Lower lobe of right lung (tissue), 2 donors: ENCODE results near the gene INPP4A. TPM values are rescaled to one million over a fixed set of nuclear protein-coding genes. Genes with fewer than 3 reads are reported as not detected.

ENCODE experiments used
- ATAC-seq, 2 donors: fragments of 200-7000 bp; cut with Tn5 transposase; one replicate each; pipeline ENCODE4 v1.9.1; 2020 to 2022; ENCODE audit warnings: mild to moderate bottlenecking in 2 of 2, moderate library complexity in 2 of 2
- DNase-seq: peaks from one replicate; pipeline ENCODE4 v3.0.0-alpha.2; 2020
- H3K27ac ChIP-seq: fragments of 200-600 bp; one replicate; pipeline ENCODE4 v1.8.0; 2022
- H3K27me3 ChIP-seq: fragments of 200-600 bp; one replicate; pipeline ENCODE4 v1.8.0; 2022; ENCODE audit warnings: low read depth
- H3K36me3 ChIP-seq: fragments of 200-600 bp; one replicate; pipeline ENCODE4 v1.8.0; 2022; ENCODE audit warnings: mild to moderate bottlenecking
- H3K4me1 ChIP-seq: fragments of 200-600 bp; one replicate; pipeline ENCODE4 v1.8.0; 2022
- H3K4me3 ChIP-seq: fragments of 200-600 bp; one replicate; pipeline ENCODE4 v1.8.0; 2022; ENCODE audit warnings: mild to moderate bottlenecking
- H3K9me3 ChIP-seq: fragments of 200-600 bp; one replicate; pipeline ENCODE4 v1.8.0; 2022
- intact Hi-C: fragments of 100-400 bp; cut with DNase I; formaldehyde crosslinking; loops from one replicate; pipeline ENCODE4 v1.11.0; 2022
- total RNA-seq: library from RNA; stranded (reverse); fragmentation: NEBNext Ultra II Directional; extraction: Animal tissue kit (Norgen Biotek cat#: 25700); gene quantifications from one replicate; pipeline ENCODE4 v1.2.1, GENCODE V29; 2021
- TF ChIP-seq, protein P1 (sequence below): fragments of 200-600 bp; IDR thresholded peaks from one replicate; pipeline ENCODE4 v1.8.0; 2022; ENCODE audit warnings: antibody characterized with exemption, mild to moderate bottlenecking
- donor health status: DM: no; HTN: yes; CAD: no; lungs with severe emphysema.

INPP4A gene
- total RNA-seq, 1 donor from 2014 or later, result 35.6 TPM

DNA sequence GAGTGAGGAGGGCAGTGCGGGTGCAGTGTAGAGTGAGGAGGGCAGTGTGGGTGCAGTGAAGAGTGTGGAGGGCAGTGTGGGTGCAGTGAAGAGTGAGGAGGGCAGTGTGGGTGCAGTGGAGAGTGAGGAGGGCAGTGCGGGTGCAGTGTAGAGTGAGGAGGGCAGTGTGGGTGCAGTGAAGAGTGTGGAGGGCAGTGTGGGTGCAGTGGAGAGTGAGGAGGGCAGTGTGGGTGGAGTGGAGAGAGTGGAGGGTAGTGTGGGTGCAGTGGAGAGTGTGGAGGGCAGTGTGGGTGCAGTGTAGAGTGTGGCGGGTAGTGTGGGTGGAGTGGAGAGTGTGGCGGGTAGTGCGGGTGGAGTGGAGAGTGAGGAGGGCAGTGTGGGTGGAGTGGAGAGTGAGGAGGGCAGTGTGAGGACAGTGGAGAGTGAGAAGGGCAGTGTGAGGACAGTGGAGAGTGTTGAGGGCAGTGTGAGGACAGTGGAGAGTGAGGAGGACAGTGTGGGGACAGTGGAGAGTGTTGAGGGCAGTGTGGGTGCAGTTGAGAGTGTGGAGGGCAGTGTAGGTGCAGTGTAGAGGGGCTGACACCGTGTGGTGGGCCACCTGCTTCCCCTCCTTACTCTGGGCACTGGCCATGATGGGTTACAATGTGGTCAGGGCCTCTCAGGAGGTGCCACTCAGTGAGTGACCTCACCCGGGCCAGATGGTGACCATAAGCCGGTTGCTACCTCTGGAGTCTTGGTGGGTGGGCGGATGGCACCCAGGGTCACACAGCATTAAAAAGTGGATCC lies 28.5 kb downstream of the INPP4A start:
- peaks cover 59% of the 10 kb centered on the region for H3K4me1 ChIP-seq
- intact Hi-C loops, result no loop called here
- H3K4me3 ChIP-seq, result no peak overlapping the region
- no peak for DNase-seq
- no peak overlapping the region for H3K27ac ChIP-seq
- H3K36me3 ChIP-seq, result no peaks in the 10 kb centered on the region
- TF ChIP-seq, protein P1, sequence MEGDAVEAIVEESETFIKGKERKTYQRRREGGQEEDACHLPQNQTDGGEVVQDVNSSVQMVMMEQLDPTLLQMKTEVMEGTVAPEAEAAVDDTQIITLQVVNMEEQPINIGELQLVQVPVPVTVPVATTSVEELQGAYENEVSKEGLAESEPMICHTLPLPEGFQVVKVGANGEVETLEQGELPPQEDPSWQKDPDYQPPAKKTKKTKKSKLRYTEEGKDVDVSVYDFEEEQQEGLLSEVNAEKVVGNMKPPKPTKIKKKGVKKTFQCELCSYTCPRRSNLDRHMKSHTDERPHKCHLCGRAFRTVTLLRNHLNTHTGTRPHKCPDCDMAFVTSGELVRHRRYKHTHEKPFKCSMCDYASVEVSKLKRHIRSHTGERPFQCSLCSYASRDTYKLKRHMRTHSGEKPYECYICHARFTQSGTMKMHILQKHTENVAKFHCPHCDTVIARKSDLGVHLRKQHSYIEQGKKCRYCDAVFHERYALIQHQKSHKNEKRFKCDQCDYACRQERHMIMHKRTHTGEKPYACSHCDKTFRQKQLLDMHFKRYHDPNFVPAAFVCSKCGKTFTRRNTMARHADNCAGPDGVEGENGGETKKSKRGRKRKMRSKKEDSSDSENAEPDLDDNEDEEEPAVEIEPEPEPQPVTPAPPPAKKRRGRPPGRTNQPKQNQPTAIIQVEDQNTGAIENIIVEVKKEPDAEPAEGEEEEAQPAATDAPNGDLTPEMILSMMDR, result no peak
- peak in 1 of 2 donors; percentile 17 for ATAC-seq
- H3K9me3 ChIP-seq, result no peaks in the 10 kb centered on the region
- H3K27me3 ChIP-seq, result no peaks in the 10 kb centered on the region

DNA sequence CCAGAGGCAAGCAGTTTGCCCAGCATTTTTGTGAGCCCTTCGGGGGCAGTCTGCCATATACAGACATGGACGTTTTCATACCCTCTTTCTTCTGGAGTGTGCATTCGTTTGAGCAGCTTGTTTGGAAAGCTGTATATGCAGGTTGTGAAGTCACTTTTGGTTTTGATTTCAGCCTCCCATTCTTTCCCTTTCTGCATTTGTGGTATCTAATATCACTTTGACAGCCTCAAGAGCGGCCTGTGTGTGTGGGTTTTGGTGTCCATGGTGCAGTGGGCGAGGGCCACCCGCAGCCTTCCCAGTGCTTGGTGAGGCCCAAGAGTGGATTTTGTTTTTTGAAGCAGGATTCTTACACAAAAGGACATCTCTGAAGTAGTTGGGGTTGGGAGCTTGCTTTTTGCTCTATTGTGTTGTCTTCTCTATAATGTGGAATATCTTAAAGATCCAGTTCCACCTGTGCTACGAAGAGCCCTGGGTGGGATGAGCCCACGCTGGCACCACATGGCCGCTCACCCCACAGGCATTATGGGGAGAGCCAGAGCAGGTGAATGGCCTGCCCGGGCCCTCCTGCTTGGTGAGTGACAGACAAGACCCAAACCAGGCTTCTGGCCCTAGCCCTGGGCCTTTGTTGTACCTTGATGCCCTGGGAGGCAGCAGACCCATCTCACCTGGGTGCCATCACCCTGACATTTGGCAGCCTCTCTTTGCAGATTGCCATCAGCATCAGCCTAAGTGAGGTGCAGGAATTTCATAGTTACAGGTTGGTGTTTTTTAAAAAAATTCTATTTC lies 29.5 kb downstream of the INPP4A start:
- no peak overlapping the region for H3K4me3 ChIP-seq
- intact Hi-C loops, result no loop called here
- H3K36me3 ChIP-seq, result no peaks in the 10 kb centered on the region
- TF ChIP-seq, protein P1, result no peak
- peaks cover 69% of the 10 kb centered on the region for H3K4me1 ChIP-seq
- no peak overlapping the region for H3K27ac ChIP-seq
- DNase-seq (no peak), ATAC-seq (no peak)
- no peaks in the 10 kb centered on the region for H3K27me3 ChIP-seq
- no peaks in the 10 kb centered on the region for H3K9me3 ChIP-seq

DNA sequence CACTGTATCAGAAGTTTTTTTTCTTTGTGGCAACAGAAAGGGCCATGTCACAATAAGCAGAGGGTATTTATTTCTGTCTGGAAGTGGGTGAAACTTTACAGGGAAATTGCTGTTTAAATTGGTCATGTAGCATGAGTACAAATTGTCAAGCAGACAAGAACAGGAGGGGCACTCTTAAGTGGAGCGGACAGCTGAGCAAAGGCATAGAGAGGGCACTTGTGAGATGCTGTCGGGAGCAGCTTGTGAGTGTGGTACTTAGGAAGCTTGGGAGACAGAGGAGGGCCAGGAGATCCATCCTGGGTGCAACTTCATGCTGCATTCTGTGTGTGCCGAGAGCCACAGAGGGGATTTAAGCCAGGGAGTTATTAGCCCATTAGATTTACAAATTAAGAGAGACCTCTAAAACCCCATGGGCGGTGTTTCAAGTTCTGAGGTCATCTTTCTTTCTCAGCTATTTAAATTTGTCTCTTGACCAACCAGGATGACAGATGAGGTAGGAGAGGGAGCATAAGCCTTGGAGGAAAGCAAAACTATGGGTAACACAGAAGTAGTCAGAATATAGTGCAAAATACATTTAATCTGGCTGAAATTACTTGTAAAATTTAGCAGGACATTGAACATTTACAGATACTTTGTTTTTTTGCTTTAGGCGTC lies 30.4 kb downstream of the INPP4A start:
- no peaks in the 10 kb centered on the region for H3K27me3 ChIP-seq
- peak in 1 of 2 donors; percentile 41 for ATAC-seq
- intact Hi-C loops, result no loop called here
- DNase-seq, result no peak
- no peaks in the 10 kb centered on the region for H3K9me3 ChIP-seq
- no peak overlapping the region for H3K4me3 ChIP-seq
- TF ChIP-seq, protein P1, result no peak
- H3K36me3 ChIP-seq, result no peaks in the 10 kb centered on the region
- H3K4me1 ChIP-seq, result peaks cover 75% of the 10 kb centered on the region
- H3K27ac ChIP-seq, result no peak overlapping the region

DNA sequence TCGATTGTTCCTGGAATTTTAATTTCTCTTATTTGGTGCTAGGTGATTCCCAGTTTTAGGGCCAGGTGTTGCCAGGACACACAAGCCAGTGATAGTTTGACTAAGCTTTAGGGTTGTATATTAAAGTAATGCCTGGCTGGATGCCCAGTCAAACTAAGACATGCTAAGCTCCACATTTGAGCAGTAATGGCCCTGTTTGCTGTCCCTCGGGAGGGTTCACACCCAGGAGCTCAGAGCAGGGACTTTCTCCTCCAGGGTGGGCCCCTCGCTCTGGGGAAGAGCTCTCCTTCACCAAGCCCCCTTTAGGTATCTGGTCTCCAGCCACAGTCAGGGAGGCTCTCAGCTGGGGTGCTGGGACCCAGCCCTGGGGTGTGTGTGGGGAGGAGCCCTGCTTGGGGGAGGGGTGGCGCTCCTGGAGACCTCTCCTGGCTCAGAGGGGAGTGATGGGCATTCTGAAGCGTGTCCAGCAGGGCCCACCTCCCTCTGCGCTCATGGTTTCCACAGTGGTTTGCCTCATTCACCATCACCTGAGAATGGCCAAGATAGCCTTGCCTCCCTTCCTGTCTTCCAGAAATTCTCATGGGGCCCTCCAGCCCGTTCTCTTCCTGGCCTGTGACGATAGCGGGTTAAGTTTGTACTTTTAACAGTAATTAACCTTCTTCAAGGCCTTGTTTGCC lies 31.7 kb downstream of the INPP4A start:
- ATAC-seq, result peak in 1 of 2 donors; percentile 7
- H3K36me3 ChIP-seq, result no peaks in the 10 kb centered on the region
- no peaks in the 10 kb centered on the region for H3K27me3 ChIP-seq
- intact Hi-C loops, result no loop called here
- H3K4me3 ChIP-seq, result no peak overlapping the region
- TF ChIP-seq, protein P1, result no peak
- H3K27ac ChIP-seq, result no peak overlapping the region
- no peak for DNase-seq
- peaks cover 74% of the 10 kb centered on the region for H3K4me1 ChIP-seq
- H3K9me3 ChIP-seq, result no peaks in the 10 kb centered on the region

DNA sequence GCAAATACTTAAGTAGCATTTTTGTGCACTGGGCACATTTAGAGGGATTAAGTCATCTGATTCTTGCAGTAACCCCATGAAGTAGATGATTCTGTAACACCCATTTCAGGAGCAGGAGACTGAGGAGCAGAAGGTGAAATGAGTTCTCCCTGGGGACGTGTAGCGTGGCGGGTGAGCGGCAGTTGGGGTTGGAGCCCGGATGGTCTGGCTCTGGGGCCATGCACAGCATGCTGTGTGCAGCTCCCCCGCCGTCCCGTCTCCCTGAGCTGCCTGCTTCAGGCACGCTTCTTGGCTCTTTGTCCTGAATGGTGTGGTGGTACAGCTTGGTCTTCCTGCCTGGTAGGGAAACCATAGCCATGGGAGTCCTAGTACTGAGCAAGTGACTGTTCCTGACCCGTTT lies 32.4 kb downstream of the INPP4A start:
- intact Hi-C loops, result no loop called here
- H3K36me3 ChIP-seq, result no peaks in the 10 kb centered on the region
- DNase-seq, result no peak
- no peak overlapping the region for H3K27ac ChIP-seq
- H3K4me3 ChIP-seq, result no peak overlapping the region
- H3K4me1 ChIP-seq, result peaks cover 78% of the 10 kb centered on the region
- TF ChIP-seq, protein P1, result no peak
- no peak for ATAC-seq
- no peaks in the 10 kb centered on the region for H3K9me3 ChIP-seq
- H3K27me3 ChIP-seq, result no peaks in the 10 kb centered on the region
